GM21619 (cell line): ENCODE results near the gene RIPOR2.
"Not testable (repeated sequence)": the region's sequence is repeated elsewhere in the genome, so short reads cannot be mapped to it uniquely, and the experiment has no call there.

Experiments
- ATAC-seq: cut with Tn5 transposase; IDR thresholded peaks from one replicate; pipeline ENCODE4 v1.9.1; 2021; ENCODE audit not compliant: unreplicated experiment

RIPOR2 gene

GRCh38 chr6:24927985-24928745 lies 7.6 kb downstream of the RIPOR2 start:
- ATAC-seq: no peak

DNA sequence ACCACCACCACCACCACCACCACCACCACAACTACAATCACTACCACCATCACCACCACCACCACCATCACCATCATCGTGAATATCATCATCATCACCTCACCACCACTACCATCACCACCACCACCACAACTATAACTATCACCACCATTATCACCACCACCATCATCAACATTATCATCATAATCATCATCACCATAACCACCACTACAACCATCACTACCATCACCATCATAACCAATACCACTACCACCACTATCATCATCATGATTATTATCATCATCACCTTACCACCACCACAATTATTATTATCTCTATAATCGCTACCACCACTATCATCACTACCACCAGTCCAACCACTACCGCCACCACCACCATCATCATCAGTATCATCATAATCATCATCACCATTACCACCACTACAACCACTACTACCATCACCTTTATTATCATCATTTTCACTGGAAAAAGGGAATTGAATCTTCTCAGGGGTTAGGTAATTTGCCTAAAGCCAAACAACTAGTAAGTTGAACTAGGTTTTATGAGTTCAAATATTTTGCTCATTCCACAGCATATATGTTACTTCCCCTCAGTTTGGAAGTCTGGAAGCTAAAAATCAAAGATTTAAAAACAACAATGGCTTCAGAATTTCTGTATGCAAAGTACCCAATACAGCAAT lies 8.3 kb downstream of the RIPOR2 start:
- no peak for ATAC-seq

DNA sequence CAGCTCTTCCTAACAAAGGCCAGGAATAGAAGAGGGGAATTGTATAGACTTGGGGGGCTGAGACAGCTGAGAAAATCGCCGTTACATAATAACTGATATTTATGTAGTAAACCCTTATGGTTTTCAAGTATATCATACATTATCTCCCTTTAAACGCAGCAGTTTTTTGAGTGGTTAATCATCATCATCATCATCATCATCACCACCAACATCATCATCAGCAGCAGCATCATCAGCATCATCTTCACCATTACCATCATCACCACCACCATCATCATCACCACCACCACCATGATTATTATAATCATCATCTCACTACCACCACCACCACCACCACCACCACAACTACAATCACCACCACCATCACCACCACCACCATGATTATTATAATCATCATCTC lies 9.1 kb downstream of the RIPOR2 start:
- not testable (repeated sequence) for ATAC-seq

GRCh38 chr6:24926192-24926591 lies 9.6 kb downstream of the RIPOR2 start:
- no peak for ATAC-seq

- no peak for ATAC-seq
Observed at GRCh38 chr6:24925661-24926060, 10.1 kb downstream of the RIPOR2 start.

GRCh38 chr6:24924580-24925356 lies 11.0 kb downstream of the RIPOR2 start:
- no peak for ATAC-seq

DNA sequence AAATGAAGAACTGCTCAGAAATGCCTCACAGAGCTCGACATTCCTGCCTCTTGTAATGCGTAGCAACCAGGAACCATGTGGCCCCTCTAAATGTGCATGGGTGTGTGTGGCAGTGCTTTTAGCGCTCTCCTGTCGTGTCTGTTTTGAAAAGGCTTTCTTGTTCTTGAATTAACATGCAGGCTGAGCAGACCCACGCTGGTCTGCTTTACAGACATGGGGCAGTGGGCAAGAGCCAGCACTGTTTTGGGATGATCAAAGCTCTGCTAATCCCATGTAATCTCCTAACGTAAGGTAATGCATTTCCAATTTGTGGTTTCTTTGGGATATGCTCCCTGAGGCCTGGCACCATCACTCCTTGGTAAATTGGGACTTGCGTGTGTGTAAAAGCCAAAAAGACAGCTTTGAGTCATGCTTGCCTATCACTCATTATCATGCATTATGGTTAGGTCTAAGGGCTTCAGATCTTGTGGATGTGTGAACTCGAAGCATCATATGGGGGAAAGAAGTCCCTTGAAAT lies 11.8 kb downstream of the RIPOR2 start:
- ATAC-seq: no peak

- no peak for ATAC-seq
Observed at GRCh38 chr6:24922814-24923213, 12.9 kb downstream of the RIPOR2 start.

- no peak for ATAC-seq
Observed at GRCh38 chr6:24922170-24922569, 13.6 kb downstream of the RIPOR2 start.

DNA sequence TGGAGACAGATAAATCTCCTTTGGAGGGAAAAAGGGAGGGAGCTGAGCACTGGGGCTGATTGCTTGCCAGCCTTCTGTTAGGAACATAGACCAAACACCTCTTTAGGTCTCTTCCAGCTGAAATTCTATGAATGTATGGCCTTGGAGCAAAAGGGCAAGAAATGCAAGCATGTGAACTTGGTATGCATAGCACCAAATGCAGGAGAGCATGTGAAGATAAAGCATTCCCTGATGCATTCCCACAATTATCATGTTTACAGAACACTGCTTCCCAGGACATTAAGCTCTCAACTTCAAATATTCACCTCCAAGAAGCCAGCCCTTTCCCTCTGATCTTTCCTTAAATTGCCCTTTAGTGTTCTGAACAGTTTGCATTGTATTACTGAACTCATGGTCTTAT lies 15.6 kb downstream of the RIPOR2 start:
- no peak for ATAC-seq

DNA sequence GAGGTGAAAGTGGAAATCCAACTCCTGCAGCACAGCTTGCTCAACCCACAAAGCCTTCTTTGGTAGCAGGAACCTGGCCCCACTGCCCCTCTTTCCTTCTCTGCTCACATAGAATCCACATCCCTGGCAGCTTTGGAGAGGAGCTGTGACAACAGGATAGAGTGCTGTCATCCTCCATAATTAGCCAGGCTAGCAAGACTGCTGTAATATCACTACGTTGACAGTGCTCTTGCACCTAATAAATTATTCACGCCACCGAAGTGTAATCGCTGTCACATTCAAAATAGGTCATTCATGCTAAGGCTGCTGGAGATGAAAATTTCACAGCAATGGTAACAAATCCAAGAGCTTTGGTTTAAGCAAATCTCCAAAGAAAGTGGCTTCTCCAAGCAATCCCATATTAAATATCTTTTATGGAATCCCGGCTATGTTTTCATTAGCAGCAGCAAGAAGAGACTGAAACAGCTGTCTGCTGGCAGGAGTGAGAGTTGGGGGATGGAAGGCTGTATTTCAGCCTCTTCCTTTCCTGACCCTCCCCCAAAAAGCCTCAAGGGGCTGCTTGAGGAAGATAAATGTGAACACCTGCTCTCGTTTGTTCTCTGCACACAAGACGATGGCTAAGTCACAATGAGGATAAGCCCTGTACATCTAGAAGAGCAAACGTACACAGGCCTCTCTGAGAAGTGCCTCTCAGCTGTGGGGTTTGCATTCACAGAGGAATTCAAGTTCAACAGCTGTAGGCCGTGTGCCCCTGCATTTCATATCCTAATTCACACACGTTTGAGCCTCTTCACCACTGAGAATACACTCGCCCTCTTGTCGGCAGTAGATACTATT lies 16.5 kb downstream of the RIPOR2 start:
- no peak for ATAC-seq

DNA sequence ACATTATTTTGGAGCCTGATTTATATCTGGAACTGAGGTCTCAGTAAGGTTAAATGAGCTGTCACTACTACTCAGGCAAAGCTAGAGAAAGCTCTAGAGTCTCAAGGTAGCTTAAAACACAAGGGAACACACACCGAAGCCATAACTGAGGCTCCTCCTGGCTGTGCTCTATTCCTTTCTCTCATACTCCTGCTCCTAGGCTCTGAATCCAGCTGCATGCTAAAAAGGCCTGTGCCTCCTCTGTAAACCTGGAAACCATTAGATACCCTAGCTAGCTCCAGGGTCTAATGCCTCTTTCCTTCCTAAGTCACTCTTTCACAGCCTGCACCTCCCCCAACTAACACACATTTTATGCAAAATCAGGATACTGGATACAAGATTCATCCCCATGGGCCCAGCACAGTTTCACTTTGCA lies 17.1 kb downstream of the RIPOR2 start:
- no peak for ATAC-seq

- no peak for ATAC-seq
Observed at GRCh38 chr6:24916496-24916895, 19.3 kb downstream of the RIPOR2 start.

- ATAC-seq: no peak
Observed at GRCh38 chr6:24915641-24916040, 20.1 kb downstream of the RIPOR2 start.

GRCh38 chr6:24914082-24914481 lies 21.7 kb downstream of the RIPOR2 start:
- not testable (repeated sequence) for ATAC-seq

DNA sequence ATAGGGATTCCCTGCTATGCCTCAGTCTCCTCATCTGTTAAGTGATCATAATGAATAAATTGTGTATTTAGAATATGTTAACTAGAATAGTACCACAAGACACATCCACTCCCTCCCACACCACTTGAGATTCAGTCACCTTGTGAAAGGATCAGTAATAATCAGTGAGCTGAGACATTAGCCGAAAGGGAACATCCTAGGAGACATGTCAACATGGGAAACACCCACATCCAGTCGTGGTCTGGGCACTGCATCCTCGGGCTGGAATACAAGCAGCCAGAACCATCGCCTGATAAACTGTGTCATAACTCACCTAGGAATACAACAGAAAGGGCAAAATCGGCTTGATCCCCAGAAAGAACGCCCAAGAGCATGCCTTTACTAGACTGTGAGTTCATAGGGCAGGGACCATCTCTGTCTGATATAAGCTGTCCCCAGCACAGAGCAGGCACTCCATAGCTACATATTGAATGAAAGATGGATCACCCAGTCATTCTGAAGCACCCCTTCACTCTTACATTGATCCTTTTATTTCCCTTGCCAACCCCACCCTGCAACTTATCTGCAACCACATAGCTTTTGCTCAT lies 23.9 kb downstream of the RIPOR2 start:
- no peak for ATAC-seq

DNA sequence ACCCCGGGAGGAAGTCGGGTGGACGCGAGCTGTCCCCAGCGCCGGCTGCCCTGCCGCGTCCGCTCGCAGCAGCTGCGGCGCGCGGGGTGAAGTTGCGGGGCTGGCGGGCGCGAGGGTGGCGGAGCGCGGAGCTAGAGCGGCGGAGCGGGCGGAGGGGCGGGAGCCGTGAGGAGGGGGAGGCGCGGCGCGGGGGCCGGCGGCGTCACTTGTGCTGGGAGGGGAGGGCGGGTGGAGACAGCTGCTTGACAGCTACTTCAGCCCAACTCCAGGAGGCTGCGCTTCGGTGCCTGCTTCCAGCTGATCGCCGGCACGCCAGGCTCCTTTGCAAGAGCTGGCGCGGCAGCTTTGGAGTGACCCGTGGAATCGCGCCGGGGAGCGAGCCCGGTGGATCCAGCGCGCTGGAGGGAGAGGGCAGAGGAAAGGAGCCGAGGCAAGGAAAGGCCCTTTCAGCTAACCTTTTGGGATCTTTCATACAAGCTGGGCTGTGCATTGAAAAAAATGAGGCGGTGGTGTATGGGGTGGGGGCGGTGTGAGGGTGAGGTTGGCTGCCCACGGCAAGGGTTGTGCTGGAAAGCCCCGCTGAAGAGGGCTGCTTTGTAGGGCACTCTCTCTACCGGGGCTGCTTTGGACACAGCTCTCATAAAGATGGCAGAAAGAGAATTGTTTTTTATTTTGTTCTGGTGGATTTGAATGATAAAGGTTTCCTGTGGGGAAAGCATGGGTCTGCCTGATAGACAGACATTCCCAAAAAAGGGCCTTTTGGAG lies 24.6 kb downstream of the RIPOR2 start:
- peak; percentile 23 for ATAC-seq

DNA sequence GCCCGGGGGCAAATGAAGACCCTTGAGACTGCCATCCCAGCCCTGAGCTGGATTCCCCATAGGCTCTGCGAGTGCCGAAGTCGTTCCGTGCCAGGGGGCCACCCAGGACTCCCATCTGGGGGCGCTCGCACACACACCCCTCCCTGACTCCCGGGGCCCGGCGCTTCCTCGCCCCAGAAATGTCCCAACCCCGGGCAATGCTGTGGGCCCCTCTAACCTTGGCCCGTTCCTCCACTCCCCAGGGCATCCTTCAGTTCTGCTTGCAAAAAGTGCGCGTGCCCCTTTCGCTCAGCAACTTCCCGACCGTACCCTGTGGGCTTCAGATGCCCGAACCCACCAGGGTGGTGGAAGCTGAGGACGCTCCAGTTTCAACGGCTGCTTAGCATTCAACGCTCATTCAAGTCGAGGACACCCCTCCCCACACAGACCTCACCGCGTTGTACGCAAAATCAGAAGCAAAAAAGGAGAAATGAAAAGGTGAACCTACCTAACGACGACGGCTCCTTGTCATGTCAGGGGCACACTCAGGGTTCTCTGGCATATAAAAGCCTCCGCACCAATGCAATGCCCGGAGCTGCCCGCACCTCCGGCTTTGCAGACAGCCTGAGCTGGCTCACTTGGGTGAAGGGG lies 25.3 kb downstream of the RIPOR2 start:
- ATAC-seq: peak; percentile 49
